ENCODE results near the gene CFAP46.

DNA sequence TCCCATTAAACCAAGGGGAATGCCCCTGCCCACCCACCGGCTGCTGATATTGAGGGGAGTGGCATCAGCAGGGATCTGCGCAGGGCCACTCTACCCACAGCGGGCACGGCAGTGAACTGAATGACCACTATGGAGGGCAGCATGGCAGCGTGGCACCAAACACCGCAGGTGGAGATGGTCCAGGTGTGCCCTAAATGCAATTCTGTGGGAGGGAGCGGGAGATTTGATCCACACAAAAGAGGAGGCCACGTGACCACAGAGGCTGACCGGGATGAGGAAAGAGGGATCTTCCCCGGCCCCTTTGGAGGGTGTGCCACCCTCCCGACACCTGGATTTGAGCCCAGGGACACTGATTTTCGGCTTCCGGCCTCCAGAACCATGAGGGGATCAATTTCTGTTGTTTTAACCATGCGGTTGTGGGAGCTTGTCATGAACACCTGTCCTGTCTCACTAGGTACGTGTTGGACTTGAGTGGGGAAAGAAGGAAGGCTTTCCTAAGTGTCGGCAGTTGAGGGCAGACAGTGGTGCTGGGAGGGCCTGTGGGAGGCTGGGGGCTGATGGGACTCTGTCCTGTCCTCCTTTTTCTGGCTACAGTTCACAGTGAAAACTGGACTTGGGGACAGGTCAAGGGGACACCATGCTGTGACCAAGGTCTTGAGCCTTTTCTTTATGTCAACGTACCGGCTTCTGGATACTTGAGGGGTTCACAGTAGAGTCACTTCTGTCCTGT lies 66.1 kb downstream of the CFAP46 start:
- no peak for TF ChIP-seq EZH2 (IDR thresholded peaks at IDR 0.05)
- TF ChIP-seq, protein P1, sequence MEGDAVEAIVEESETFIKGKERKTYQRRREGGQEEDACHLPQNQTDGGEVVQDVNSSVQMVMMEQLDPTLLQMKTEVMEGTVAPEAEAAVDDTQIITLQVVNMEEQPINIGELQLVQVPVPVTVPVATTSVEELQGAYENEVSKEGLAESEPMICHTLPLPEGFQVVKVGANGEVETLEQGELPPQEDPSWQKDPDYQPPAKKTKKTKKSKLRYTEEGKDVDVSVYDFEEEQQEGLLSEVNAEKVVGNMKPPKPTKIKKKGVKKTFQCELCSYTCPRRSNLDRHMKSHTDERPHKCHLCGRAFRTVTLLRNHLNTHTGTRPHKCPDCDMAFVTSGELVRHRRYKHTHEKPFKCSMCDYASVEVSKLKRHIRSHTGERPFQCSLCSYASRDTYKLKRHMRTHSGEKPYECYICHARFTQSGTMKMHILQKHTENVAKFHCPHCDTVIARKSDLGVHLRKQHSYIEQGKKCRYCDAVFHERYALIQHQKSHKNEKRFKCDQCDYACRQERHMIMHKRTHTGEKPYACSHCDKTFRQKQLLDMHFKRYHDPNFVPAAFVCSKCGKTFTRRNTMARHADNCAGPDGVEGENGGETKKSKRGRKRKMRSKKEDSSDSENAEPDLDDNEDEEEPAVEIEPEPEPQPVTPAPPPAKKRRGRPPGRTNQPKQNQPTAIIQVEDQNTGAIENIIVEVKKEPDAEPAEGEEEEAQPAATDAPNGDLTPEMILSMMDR (IDR thresholded peaks at IDR 0.05): no peak
